Measurements from ENCODE around the gene SMIM27. TPM values are rescaled to one million over a fixed set of nuclear protein-coding genes. Genes with fewer than 3 reads are reported as not detected.

Gene SMIM27
- total and polyA plus RNA-seq, 2 of the 13 experiments (the other 11 are each of a cell fraction or from before 2014, with no cell fraction given): 17.9 to 19.0 TPM

DNA sequence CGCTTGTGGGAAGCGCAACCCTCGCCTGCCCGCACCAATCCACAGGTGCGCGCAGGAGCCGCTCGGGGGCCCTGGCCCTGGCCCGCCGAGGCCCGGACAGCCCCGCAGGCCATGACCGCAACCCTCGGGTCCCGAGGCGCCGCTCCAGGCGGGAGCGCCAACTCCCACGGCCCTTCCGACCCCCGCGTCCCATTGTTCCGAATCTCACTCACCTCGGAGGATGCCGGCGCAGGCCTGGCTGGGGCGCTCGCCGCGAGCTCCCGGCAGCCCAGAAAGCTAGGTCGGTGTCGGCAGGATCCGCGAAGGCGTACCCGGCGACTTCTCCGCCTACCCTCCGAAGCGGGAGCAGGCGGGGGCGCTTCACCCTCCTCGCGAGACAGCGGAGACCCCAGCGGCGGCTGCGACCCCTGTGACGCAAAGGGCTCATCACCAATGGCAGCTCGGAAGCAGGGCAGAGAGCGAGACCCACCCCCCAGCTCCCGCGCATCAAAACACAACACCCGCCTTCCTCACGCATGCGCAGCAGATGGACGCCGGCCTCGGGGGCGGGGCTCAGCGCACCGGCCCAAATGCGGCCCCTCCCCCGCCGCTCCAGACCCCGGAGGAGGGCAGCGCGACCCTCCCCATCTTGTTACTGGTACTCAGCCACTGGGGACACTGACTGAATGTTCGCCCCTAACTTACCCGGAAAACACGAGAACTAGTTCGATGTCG, 1.4 kb upstream of the SMIM27 start (continued):
- TF ChIP-seq BRCA1 (CRISPR knock-in tag; IDR thresholded peaks at IDR 0.05): no peak
- TF ChIP-seq, protein P1, sequence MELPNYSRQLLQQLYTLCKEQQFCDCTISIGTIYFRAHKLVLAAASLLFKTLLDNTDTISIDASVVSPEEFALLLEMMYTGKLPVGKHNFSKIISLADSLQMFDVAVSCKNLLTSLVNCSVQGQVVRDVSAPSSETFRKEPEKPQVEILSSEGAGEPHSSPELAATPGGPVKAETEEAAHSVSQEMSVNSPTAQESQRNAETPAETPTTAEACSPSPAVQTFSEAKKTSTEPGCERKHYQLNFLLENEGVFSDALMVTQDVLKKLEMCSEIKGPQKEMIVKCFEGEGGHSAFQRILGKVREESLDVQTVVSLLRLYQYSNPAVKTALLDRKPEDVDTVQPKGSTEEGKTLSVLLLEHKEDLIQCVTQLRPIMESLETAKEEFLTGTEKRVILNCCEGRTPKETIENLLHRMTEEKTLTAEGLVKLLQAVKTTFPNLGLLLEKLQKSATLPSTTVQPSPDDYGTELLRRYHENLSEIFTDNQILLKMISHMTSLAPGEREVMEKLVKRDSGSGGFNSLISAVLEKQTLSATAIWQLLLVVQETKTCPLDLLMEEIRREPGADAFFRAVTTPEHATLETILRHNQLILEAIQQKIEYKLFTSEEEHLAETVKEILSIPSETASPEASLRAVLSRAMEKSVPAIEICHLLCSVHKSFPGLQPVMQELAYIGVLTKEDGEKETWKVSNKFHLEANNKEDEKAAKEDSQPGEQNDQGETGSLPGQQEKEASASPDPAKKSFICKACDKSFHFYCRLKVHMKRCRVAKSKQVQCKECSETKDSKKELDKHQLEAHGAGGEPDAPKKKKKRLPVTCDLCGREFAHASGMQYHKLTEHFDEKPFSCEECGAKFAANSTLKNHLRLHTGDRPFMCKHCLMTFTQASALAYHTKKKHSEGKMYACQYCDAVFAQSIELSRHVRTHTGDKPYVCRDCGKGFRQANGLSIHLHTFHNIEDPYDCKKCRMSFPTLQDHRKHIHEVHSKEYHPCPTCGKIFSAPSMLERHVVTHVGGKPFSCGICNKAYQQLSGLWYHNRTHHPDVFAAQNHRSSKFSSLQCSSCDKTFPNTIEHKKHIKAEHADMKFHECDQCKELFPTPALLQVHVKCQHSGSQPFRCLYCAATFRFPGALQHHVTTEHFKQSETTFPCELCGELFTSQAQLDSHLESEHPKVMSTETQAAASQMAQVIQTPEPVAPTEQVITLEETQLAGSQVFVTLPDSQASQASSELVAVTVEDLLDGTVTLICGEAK (IDR thresholded peaks at IDR 0.05): no peak
- TF ChIP-seq, protein P1 (CRISPR knock-in tag; IDR thresholded peaks at IDR 0.05): 0 out of 2 replicates have a peak, but pooled peaks have one; percentile 27
- TF ChIP-seq TOE1 (CRISPR knock-in tag; IDR thresholded peaks at IDR 0.05): no peak
- TF ChIP-seq HMGA1 (CRISPR knock-in tag; conservative IDR thresholded peaks at IDR 0.05): no peak
- no peak for TF ChIP-seq ZEB1 (IDR thresholded peaks at IDR 0.05; ENCODE audit: insufficient replicate concordance, low read depth)
- TF ChIP-seq NCOR1 (IDR thresholded peaks at IDR 0.05; ENCODE audit: borderline replicate concordance, low read length): no peak
- peak; percentile 93 for TF ChIP-seq PATZ1 (CRISPR knock-in tag; IDR thresholded peaks at IDR 0.05)
- TF ChIP-seq ZNF138 (CRISPR knock-in tag; IDR thresholded peaks at IDR 0.05; ENCODE audit: low read depth): no peak
- peak; percentile 23; the same call in 1 of the 2 replicates for TF ChIP-seq SAFB2 (CRISPR knock-in tag; IDR thresholded peaks at IDR 0.05; ENCODE audit: borderline replicate concordance, low read depth)
- TF ChIP-seq PHF8 (CRISPR knock-in tag; IDR thresholded peaks at IDR 0.05): peak; percentile 91
- TF ChIP-seq THAP11 (CRISPR knock-in tag; IDR thresholded peaks at IDR 0.05): peak; percentile 79
- peak; percentile 86 for TF ChIP-seq RBFOX2 (IDR thresholded peaks at IDR 0.05; ENCODE audit: low read depth, low read length)
- peak; percentile 95 for TF ChIP-seq KDM2A (CRISPR knock-in tag; IDR thresholded peaks at IDR 0.05; ENCODE audit: borderline replicate concordance, low read depth)

All from HepG2 (cell line).